ENCODE data around the gene TRRAP. TPM values are rescaled to one million over a fixed set of nuclear protein-coding genes. Genes with fewer than 3 reads are reported as not detected.

TRRAP gene
- total and polyA plus RNA-seq, 2 of the 8 experiments (the other 6 are each of a cell fraction or from before 2014, with no cell fraction given), result 21.7 to 48.6 TPM

DNA sequence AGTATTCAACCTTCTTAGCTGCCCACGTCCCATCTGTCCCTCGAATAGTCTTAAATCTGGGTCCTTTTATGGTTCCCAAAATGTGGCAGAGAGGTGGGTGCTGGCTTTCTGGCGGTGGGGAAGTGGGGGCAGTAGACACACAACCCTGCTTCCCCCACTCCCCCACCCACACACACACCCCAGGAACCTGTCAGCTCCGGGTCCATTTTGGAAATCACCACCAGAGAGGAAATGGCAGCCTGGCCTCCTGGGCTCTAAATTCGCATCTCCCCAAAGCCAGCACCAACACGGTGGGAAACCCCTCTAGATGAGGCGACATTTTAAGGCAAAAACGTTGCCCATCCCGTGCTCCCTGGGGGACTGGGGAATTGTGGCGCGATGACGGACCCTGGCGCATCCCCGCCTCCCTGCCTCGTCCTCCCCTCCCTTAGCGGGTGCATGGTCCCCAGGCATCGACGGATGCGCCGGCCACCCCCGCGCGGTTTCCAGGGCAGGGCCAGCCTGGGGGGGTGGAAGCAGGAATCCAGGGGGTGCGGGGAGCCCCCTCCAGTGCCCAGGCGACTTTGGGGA lies 9.2 kb upstream of the TRRAP start (continued):
- TF ChIP-seq KDM5A (IDR thresholded peaks at IDR 0.05; ENCODE audit: low read length), result no peak
- no peak for TF ChIP-seq TCF12 (IDR thresholded peaks at IDR 0.05; ENCODE audit: low read depth, low read length)
- TF ChIP-seq HDAC2 (IDR thresholded peaks at IDR 0.05; ENCODE audit: borderline replicate concordance in 1 of 2, low read depth in 2 of 2, low read length in 2 of 2), result no peak
- TF ChIP-seq SUZ12 (IDR thresholded peaks at IDR 0.05; ENCODE audit: low read length), result 0 out of 2 replicates have a peak, but pooled peaks have one; percentile 66
- TF ChIP-seq, protein P1, sequence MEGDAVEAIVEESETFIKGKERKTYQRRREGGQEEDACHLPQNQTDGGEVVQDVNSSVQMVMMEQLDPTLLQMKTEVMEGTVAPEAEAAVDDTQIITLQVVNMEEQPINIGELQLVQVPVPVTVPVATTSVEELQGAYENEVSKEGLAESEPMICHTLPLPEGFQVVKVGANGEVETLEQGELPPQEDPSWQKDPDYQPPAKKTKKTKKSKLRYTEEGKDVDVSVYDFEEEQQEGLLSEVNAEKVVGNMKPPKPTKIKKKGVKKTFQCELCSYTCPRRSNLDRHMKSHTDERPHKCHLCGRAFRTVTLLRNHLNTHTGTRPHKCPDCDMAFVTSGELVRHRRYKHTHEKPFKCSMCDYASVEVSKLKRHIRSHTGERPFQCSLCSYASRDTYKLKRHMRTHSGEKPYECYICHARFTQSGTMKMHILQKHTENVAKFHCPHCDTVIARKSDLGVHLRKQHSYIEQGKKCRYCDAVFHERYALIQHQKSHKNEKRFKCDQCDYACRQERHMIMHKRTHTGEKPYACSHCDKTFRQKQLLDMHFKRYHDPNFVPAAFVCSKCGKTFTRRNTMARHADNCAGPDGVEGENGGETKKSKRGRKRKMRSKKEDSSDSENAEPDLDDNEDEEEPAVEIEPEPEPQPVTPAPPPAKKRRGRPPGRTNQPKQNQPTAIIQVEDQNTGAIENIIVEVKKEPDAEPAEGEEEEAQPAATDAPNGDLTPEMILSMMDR (IDR thresholded peaks at IDR 0.05; ENCODE audit: control extremely low read depth in 1 of 3, insufficient read depth in 1 of 3, low read depth in 1 of 3, low read length in 3 of 3), result no peak
- TF ChIP-seq PHF8 (conservative IDR thresholded peaks at IDR 0.05; ENCODE audit: low read depth, low read length), result no peak
- no peak for TF ChIP-seq POLR2A (IDR thresholded peaks at IDR 0.05; ENCODE audit: control extremely low read depth in 1 of 2, low read depth in 2 of 2, low read length in 2 of 2)
- TF ChIP-seq FOSL1 (IDR thresholded peaks at IDR 0.05; ENCODE audit: insufficient read depth, low read depth, low read length), result no peak
- peak; percentile 87 for TF ChIP-seq YY1 (IDR thresholded peaks at IDR 0.05; ENCODE audit: low read depth, low read length)

All from H1 (cell line).